GM12878 (cell line): ENCODE measurements around the gene KRT86. TPM values are rescaled to one million over a fixed set of nuclear protein-coding genes. Genes with fewer than 3 reads are reported as not detected.

ENCODE experiments used
- ATAC-seq: fragments of 200-7000 bp; cut with Tn5 transposase; 3 replicates; pipeline ENCODE4 v1.9.1; 2020; ENCODE audit warnings: mild to moderate bottlenecking, moderate library complexity
- BruUV-seq: library from RNA; stranded (reverse); fragments of 400-500 nt; replicated peaks from 2 replicates; lab custom pipeline; 2021; lab: Mats Ljungman, UMichigan
- CTCF ChIA-PET: fragments of 300-600 bp; sonication (Branson Sonifier 250); formaldehyde crosslinking; extraction: SDS; loops from one replicate; lab custom pipeline; 2021; ENCODE audit warnings: inconsistent platforms; lab: Yijun Ruan, JAX
- POLR2A ChIA-PET: fragments of 350-600 bp; formaldehyde crosslinking; extraction: SDS; loops from one replicate; lab custom pipeline; 2021; ENCODE audit warnings: inconsistent platforms; lab: Charles Lee
- RAD21 ChIA-PET: fragments of 300-600 bp; sonication (Branson Sonifier 250); formaldehyde crosslinking; loops from one replicate; lab custom pipeline; 2023; ENCODE audit warnings: antibody characterized with exemption; ENCODE audit not compliant: unreplicated experiment; lab: Charles Lee
- SMC1A ChIA-PET: fragments of 300-600 bp; sonication (Branson Sonifier 250); formaldehyde crosslinking; loops from one replicate; lab custom pipeline; 2023; ENCODE audit not compliant: unreplicated experiment, uncharacterized antibody; lab: Charles Lee
- DNase-seq: peaks from one replicate; pipeline ENCODE4 v3.0.0-alpha.2; 2011; ENCODE audit warnings: low read depth, low spot score
- FAIRE-seq: peaks from 3 replicates; lab custom pipeline; 2011; peaks lifted over from hg19 to GRCh38; lab: Jason Lieb, UNC
- H2AFZ ChIP-seq: 2 replicates; pipeline ENCODE4 v1.6.0; 2011; ENCODE audit warnings: low read depth, low read length, control low read depth; ENCODE audit not compliant: control insufficient read depth
- H3K27ac ChIP-seq: 2 replicates; pipeline ENCODE4 v1.5.1; 2011; ENCODE audit warnings: control low read depth; ENCODE audit not compliant: control insufficient read depth, insufficient read depth
- H3K27me3 ChIP-seq, 2 experiments: replicated peaks in 1 of 2; 2 replicates each; pipeline versions ENCODE4 v1.6.0 to v1.6.1; 2011; ENCODE audit warnings: low read length in 1 of 2; ENCODE audit not compliant: control insufficient read depth in 2 of 2, insufficient read depth in 2 of 2
- H3K36me3 ChIP-seq, 2 experiments: 2 replicates each; pipeline ENCODE4 v1.5.1; 2011; ENCODE audit warnings: low read length in 1 of 2; ENCODE audit not compliant: control insufficient read depth in 2 of 2, insufficient read depth in 2 of 2
- H3K4me1 ChIP-seq: 2 replicates; pipeline ENCODE4 v1.6.1; 2011; ENCODE audit warnings: mild to moderate bottlenecking, low read length, moderate library complexity, mixed read lengths; ENCODE audit not compliant: control insufficient read depth, insufficient read depth
- H3K4me2 ChIP-seq: 2 replicates; pipeline ENCODE4 v1.6.0; 2011; ENCODE audit warnings: control low read depth; ENCODE audit not compliant: control insufficient read depth, insufficient read depth
- H3K4me3 ChIP-seq: fragments of 200-600 bp; sonication (generic); 2 replicates; pipeline ENCODE4 v1.5.1; 2016
- H3K79me2 ChIP-seq: 2 replicates; pipeline ENCODE4 v1.6.0; 2011; ENCODE audit warnings: low read length; ENCODE audit not compliant: control insufficient read depth, insufficient read depth
- H3K9ac ChIP-seq: 2 replicates; pipeline ENCODE4 v1.8.0; 2011; ENCODE audit warnings: low read length, control low read depth, mixed read lengths; ENCODE audit not compliant: control insufficient read depth, insufficient read depth
- H3K9me3 ChIP-seq: replicated peaks from 3 replicates; pipeline ENCODE4 v1.5.1; 2011; ENCODE audit warnings: mild to moderate bottlenecking, low read length; ENCODE audit not compliant: control insufficient read depth, insufficient read depth
- H4K20me1 ChIP-seq: 2 replicates; pipeline ENCODE4 v1.6.0; 2011; ENCODE audit not compliant: control insufficient read depth, insufficient read depth
- BRCA1 ChIP-seq: IDR thresholded peaks from 2 replicates; pipeline ENCODE4 v1.6.1; 2011; ENCODE audit warnings: low read depth, low read length, improper control_type of control experiment
- FOXM1 ChIP-seq: IDR thresholded peaks from 2 replicates; pipeline ENCODE4 v1.6.1; 2012; ENCODE audit warnings: low read depth, mild to moderate bottlenecking, inconsistent platforms, low read length, moderate library complexity
- NKRF ChIP-seq: fragments of 450-650 bp; conservative IDR thresholded peaks from 2 replicates; pipeline ENCODE4 v1.6.1; 2017; ENCODE audit warnings: mild to moderate bottlenecking, moderate library complexity
- STAT3 ChIP-seq: IDR thresholded peaks from 2 replicates; pipeline ENCODE4 v1.6.1; 2011; ENCODE audit warnings: low read depth, low read length, improper control_type of control experiment
- USF1 ChIP-seq: IDR thresholded peaks from 2 replicates; pipeline ENCODE4 v1.6.1; 2011; ENCODE audit warnings: borderline replicate concordance, low read depth, mild to moderate bottlenecking, moderate library complexity, mixed read lengths, low read length; ENCODE audit not compliant: insufficient read depth; ENCODE audit errors: extremely low read length
- ZNF207 ChIP-seq: fragments of 450-650 bp; IDR thresholded peaks from 2 replicates; pipeline ENCODE4 v1.6.1; 2014; ENCODE audit warnings: antibody characterized with exemption, mild to moderate bottlenecking, borderline replicate concordance
- ZNF622 ChIP-seq: fragments of 450-650 bp; IDR thresholded peaks from 2 replicates; pipeline ENCODE4 v1.6.1; 2017; ENCODE audit warnings: mild to moderate bottlenecking, inconsistent platforms
- ZNF687 ChIP-seq: fragments of 450-650 bp; IDR thresholded peaks from 2 replicates; pipeline ENCODE4 v1.6.1; 2017; ENCODE audit warnings: mild to moderate bottlenecking, moderate library complexity
- WGBS: methylation state at CpG from one replicate; pipeline ENCODE4 v1.1.6; 2016; ENCODE audit warnings: low lambda C conversion rate; ENCODE audit not compliant: insufficient replicate concordance, insufficient coverage; ENCODE audit errors: missing lambda C conversion rate; 5-methylcytosine and 5-hydroxymethylcytosine counted together
- in situ Hi-C: fragments of 300-500 bp; cut with MboI; formaldehyde crosslinking; loops from 9 replicates; pipeline ENCODE4 v1.14.3; 2018; ENCODE audit warnings: mixed read lengths
- intact Hi-C: fragments of 100-400 bp; cut with micrococcal nuclease; formaldehyde crosslinking; loops from one replicate; pipeline ENCODE4 v1.14.2; 2022; ENCODE audit not compliant: unreplicated experiment
- polyA plus RNA-seq, 11 experiments: library from polyadenylated mRNA; depleted of rRNA in 4 of 11; unstranded in 6 of 11; stranded (reverse) in 5 of 11; fragments of >200 nt; fragmentation: Nextera tagmentation in 4 of 11; fragmentation: Illumina TruSeq in 1 of 11; extraction: Ambion mirVana in 4 of 11; extraction: Trizol in 1 of 11; gene quantifications; 1 replicate in 1 of 11; 2 replicates in 10 of 11; pipeline versions ENCODE4 v1.2.1 to v1.2.3, GENCODE V29; 2011 to 2016; ENCODE audit warnings: inconsistent platforms in 2 of 11, missing spikeins in 2 of 11, low read depth in 1 of 11
- total RNA-seq, 4 experiments: library from RNA; depleted of rRNA in 3 of 4; stranded (reverse); fragments of >200 nt in 3 of 4; fragmentation: Illumina TruSeq in 1 of 4; extraction: Trizol in 1 of 4; gene quantifications; 2 replicates each; pipeline versions ENCODE4 v1.2.1 to v1.2.3, GENCODE V29; 2013 to 2021

KRT86 gene
- total and polyA plus RNA-seq, 10 of the 15 experiments (the other 5 are each of a cell fraction or from before 2014, with no cell fraction given): 0.11 to 0.54 (median 0.18) TPM; not detected in 4

- no peak for TF ChIP-seq ZNF207
- no peak for TF ChIP-seq STAT3
- TF ChIP-seq, all 136 proteins: peak for 0
Observed at GRCh38 chr12:52254965-52255751, 19.3 kb upstream of the KRT86 start (continued).

- Histone ChIP-seq H3K27ac (no peak overlapping the region), H3K9me3 (no peaks in the 10 kb centered on the region), H3K36me3 (no peaks in the 10 kb centered on the region)
- in situ Hi-C loops: no loop called here
- ChIA-PET RAD21 (no interaction called here), POLR2A (no interaction called here)
- WGBS: 53% methylated on average over 9 of the region's 9 CpGs
- no peak for TF ChIP-seq FOXM1
- TF ChIP-seq ZNF687: no peak
- TF ChIP-seq USF1: no peak
- TF ChIP-seq ZNF622: no peak
- TF ChIP-seq BRCA1: no peak
- no peak for TF ChIP-seq NKRF
- TF ChIP-seq, all 136 proteins: peak for 0
- Histone ChIP-seq H3K9ac (no peak overlapping the region), H3K4me2 (no peak overlapping the region), H2AFZ (no peak overlapping the region), H3K4me1 (no peaks in the 10 kb centered on the region), H4K20me1 (no peaks in the 10 kb centered on the region), H3K4me3 (no peak overlapping the region), H3K27me3 (peaks cover 1 to 2% of the 10 kb centered on the region in 2 experiments; a peak in 2 of 4 replicates), H3K79me2 (no peaks in the 10 kb centered on the region)
- ChIA-PET SMC1A (no interaction called here), CTCF (interaction anchor here (0.8 to 1.8 kb wide), 4 partner anchors 13 to 34 kb away, joined by 3 to 4 read pairs (median 4); no protein-coding TSS in a partner anchor)
- intact Hi-C loops: no loop called here
- no peak for FAIRE-seq
- DNase-seq: no peak
- no peak for ATAC-seq
- BruUV-seq: no TSS peak
Observed at GRCh38 chr12:52255926-52256583, 18.4 kb upstream of the KRT86 start.
